Subcutaneous adipose tissue (tissue), 4 donors: ENCODE results near the gene DDX41. TPM values are rescaled to one million over a fixed set of nuclear protein-coding genes. Genes with fewer than 3 reads are reported as not detected.

Source experiments
- total RNA-seq, 4 donors: library from RNA; depleted of rRNA; stranded (reverse); fragments of >200 nt; gene quantifications; one replicate each; pipeline ENCODE4 v1.1.0, GENCODE V29; 2016
- TF ChIP-seq, protein P1 (sequence below): fragments of 450-650 bp; IDR thresholded peaks from one replicate; pipeline ENCODE4 v1.5.1; 2016; ENCODE audit warnings: low read depth, mild to moderate bottlenecking, control low read depth, antibody characterized with exemption, moderate library complexity

The DDX41 gene
- total RNA-seq, 4 donors from 2014 or later = 63.0 to 70.4 (median 64.8) TPM

DNA sequence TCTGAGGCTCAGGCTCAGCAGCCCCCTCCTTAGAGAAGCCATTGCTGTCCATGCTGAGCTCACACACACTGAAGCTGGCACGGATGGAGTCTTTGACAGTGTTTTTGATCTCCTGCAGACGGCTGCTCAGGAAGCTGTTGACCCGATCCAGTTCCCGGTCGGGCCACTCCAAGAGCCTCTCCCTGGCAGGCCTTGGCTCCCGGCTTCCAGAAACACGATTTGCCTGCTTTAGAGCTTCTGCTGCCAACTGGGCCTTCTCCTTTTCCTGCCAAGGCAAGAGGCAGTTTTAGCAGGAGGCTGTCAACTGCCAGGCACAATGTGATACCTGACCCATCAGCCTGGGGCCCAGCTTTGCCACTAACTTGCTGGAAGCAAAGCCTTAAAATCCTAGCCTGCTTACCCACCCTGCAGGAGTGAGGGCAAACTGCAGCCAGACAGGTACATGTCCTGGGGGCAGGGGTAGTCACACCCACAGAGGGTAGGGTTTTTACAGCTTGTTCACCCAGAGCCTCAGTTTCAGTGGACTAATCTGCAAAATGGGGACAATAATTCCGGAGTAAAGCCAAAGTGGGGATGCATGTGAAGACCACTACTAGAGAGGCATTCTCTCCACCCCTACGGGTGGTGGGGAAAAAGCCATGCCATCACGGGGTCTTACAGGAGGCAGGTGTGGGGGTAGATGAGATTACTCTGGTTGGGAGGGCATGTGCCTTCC, 8.3 kb upstream of the DDX41 start:
- TF ChIP-seq, protein P1, sequence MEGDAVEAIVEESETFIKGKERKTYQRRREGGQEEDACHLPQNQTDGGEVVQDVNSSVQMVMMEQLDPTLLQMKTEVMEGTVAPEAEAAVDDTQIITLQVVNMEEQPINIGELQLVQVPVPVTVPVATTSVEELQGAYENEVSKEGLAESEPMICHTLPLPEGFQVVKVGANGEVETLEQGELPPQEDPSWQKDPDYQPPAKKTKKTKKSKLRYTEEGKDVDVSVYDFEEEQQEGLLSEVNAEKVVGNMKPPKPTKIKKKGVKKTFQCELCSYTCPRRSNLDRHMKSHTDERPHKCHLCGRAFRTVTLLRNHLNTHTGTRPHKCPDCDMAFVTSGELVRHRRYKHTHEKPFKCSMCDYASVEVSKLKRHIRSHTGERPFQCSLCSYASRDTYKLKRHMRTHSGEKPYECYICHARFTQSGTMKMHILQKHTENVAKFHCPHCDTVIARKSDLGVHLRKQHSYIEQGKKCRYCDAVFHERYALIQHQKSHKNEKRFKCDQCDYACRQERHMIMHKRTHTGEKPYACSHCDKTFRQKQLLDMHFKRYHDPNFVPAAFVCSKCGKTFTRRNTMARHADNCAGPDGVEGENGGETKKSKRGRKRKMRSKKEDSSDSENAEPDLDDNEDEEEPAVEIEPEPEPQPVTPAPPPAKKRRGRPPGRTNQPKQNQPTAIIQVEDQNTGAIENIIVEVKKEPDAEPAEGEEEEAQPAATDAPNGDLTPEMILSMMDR = no peak

DNA sequence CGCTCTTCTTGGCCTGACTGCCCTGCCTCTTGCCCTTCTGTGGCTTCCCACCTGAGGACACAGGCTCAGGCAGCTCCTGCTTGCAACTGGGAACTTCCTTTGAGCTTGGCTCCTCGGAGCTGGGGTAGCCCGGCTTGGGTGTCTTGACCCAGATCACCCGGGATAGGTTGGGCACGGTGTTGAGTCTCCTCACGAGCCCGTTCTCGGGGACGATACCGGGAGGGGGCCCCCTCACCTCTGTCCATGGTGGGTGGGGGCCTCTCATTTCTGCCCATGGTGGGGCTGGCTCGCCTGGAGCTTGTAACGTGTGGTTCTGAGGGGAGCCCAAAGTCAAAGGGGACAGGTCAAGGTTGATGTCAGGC, 7.8 kb upstream of the DDX41 start:
- TF ChIP-seq, protein P1 = no peak

DNA sequence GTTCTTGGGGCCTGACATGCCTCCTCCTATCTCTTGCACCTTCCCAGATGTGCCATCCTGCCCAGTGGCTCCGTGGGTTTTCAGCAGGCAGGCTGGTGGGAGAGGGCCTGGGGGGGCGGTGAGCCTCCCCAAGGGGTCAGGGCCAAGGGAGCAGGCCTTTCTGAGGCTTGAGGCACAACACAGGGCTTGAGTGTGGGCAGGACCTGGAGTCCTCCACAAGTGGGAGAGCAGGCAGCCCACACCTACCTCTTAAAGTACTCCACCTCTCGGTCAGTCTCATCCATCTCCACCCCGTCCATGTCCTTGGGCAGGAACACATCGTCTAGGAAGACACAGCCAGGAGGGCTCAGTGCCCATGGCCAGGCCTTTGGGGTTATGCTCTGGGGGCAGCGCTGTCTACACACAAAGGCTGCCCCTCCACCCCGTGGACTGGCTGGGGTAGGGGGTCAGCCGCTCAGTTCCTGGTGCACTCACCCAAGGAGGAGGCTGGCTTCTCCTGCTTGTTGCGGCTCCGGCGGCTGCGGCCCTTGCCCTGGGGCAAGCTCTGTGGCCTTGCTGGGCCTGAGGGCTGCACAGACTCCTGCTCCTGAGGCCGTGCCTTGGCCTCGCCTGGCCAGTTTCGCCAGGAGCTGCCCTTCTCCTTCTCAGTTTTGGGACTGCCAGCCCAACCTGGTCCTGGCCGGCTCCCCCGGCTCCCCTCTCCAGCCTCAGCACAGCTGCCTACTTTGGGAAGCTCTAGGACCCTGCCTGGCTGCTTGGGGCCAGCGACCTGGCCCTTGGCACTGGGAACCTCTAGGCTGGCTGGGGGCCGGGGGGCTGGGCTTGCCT, 7.2 kb upstream of the DDX41 start:
- TF ChIP-seq, protein P1 = no peak

DNA sequence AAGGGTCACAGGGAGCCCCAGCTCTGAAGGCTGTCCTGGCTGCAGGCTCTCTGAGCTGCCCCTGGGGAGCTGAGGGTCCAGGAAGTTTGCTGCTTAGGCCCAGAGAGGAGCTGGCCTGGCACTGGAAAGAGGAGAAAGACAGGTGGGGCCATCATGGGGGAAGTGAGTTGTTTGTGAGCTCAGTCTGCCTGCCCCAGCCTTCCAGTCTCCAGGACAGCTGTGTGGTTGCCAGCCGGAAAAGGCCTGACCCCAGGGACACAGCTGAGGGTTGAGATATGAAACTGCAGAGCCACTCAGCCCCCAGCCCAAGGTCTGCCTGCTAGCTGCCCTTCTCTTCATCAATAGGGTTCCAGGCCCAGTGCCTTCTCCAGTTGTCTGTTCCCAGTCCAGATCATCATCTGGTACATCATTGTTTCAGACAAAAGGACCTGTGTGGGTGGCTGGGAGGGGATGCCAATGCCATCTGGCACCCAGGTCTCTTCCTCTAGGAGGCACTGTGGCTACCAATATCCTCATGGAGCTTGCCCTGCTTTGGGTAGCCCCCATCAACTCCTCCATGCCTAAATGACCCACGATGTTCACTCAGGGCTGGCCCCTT, 4.3 kb upstream of the DDX41 start:
- TF ChIP-seq, protein P1 = no peak

DNA sequence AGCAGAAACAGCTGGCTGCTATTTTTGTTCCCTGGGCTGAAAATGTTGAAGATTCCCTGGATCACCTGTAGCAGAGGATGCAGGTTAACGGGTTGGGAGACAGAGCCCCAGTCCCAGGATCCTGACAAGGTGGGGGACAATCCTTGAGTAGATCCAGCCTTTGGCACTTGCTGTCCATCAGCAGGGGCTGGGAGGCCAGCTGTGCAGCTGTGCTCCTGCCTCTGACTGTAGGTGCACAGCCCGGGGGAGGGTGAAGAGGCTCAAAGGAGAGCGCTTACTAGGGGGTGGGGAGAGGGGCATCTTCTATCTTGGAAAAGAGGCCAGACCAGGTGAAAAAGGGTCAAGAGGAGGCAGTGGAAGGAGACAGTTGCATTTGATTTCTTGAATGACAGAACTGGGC, 3.5 kb upstream of the DDX41 start:
- TF ChIP-seq, protein P1 = no peak

DNA sequence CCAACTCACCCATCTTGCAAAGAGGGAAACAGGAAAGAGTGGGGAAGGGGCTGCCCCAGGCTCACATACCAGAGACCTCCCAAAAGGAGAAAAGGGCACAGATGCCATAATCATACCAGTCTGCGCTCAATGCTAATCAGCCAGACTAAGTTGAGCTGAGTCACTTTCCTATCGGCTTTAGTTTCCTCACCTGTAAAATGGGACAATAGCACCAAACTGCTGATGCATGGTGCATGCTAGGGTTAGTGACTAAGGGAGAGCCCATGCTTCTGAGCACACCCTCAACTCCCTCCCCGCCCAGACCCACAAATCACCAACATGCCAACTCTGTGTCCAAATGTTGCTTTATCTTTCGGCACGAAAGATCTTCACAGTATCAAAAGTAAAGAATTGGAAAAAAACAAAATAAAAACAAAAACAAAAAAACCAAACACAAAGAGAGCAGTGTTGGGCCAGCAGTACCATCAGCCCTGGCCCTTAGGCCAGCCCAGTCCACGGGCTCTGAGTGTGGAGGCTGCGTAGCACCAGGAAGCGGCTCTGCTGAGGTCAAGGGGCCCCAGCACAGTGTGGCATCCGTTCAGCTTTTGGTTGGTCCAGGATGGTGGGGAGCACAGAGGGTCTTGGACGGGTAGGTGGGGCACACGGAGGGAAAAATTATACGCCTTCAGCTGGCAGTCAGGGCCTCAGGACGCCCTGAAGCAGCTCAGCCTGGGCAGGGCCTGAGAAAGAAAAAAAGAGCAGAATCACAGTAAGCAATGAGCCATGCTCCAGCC, 2.9 kb upstream of the DDX41 start:
- TF ChIP-seq, protein P1 = no peak
